Suprapubic skin (tissue), 4 donors: ENCODE data around the gene C8B.

ENCODE experiments used
- POLR2A ChIP-seq, 2 donors: fragments of 450-650 bp; IDR thresholded peaks; one replicate each; pipeline ENCODE4 v1.6.1; 2017; ENCODE audit warnings: antibody characterized with exemption in 2 of 2, mild to moderate bottlenecking in 2 of 2, moderate library complexity in 2 of 2
- POLR2AphosphoS5 ChIP-seq, 3 donors: sonication (generic); formaldehyde crosslinking; IDR thresholded peaks; one replicate each; pipeline ENCODE4 v1.6.1; 2017; ENCODE audit warnings: antibody characterized with exemption in 3 of 3
- TF ChIP-seq, protein P1 (sequence below), 2 donors: fragments of 200-600 bp in 1 of 2; fragments of 450-650 bp in 1 of 2; sonication (generic) in 1 of 2; IDR thresholded peaks; one replicate each; pipeline ENCODE4 v1.5.1; 2016 to 2019; ENCODE audit warnings: antibody characterized with exemption in 2 of 2, mild to moderate bottlenecking in 1 of 2, moderate library complexity in 1 of 2

DNA sequence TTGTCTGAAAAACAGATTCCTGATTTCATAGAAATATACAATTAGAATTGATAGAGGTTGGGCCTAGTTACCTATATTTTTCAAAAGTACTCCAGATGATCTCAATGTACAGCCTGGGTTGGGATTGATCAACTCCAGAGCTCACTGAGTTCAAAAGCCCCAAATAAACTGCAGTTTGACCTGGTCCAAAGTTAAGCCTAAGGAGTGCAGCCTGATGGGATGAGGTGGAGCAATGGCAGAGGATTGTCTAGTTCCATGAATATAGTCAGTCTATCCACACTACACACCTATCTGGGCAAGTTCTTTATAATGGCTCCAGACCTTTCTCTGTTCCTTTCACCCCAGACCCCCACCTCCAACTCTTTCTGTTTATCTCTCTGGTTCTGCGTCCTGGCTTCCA lies 62.0 kb downstream of the C8B start:
- TF ChIP-seq, protein P1, sequence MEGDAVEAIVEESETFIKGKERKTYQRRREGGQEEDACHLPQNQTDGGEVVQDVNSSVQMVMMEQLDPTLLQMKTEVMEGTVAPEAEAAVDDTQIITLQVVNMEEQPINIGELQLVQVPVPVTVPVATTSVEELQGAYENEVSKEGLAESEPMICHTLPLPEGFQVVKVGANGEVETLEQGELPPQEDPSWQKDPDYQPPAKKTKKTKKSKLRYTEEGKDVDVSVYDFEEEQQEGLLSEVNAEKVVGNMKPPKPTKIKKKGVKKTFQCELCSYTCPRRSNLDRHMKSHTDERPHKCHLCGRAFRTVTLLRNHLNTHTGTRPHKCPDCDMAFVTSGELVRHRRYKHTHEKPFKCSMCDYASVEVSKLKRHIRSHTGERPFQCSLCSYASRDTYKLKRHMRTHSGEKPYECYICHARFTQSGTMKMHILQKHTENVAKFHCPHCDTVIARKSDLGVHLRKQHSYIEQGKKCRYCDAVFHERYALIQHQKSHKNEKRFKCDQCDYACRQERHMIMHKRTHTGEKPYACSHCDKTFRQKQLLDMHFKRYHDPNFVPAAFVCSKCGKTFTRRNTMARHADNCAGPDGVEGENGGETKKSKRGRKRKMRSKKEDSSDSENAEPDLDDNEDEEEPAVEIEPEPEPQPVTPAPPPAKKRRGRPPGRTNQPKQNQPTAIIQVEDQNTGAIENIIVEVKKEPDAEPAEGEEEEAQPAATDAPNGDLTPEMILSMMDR (IDR thresholded peaks at IDR 0.05): no peak
- no peak for TF ChIP-seq POLR2AphosphoS5 (IDR thresholded peaks at IDR 0.05)
- no peak for TF ChIP-seq POLR2A (IDR thresholded peaks at IDR 0.05)
